Ramos (cell line): Measurements from ENCODE around the gene ZFHX3.

Source experiments
- in situ Hi-C: fragments of 300-500 bp; cut with MboI; formaldehyde crosslinking; loops from one replicate; pipeline ENCODE4 v1.14.3; 2022; ENCODE audit warnings: low sequenced_read_pairs; ENCODE audit not compliant: unreplicated experiment

Gene ZFHX3

GRCh38 chr16:72818236-72818845 is 229.6 kb downstream of the ZFHX3 start:
- in situ Hi-C loops, result no loop called here

GRCh38 chr16:72815348-72816318 is 232.3 kb downstream of the ZFHX3 start:
- in situ Hi-C loops, result no loop called here

DNA sequence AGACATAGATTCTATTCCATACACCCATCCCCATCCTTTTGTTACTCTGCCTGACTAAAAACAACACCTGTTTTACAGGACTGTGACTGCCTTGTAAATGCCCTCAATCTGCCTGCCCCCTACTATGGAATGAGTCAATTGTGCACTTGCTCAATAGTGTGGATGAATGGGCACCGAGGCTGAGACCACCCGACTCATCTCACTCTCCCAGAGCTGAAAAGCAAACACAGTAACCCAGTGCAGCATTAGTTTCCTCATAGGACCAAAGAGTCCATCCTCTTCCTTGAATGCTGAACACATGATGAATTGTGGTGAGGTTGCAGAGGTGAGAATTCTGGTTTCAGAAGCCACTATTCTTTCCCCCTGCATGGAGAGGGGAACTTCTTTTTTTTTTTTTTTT is 233.7 kb downstream of the ZFHX3 start:
- in situ Hi-C loops, result no loop called here

- in situ Hi-C loops, result no loop called here
These were observed 235.3 kb downstream of the ZFHX3 start for GRCh38 chr16:72812672-72813071.

DNA sequence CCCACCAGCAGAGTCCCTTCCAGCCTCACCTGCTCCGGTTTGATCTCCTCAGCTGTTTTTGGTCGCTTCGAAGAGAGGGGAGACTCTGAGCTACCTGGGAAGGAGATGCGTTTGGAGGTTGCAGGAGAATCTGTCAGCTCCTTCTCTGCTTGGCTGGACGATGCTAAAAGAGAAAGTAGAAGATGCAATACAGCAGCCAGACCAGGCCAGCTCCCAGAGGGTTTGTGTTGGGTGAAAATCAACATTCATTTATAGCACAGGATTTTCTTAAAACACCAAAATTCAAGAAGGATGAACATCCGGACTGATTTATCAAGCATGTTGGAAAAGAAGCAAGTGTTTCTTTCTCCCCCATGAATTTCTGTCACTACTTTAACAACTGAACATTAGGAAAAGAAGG is 236.1 kb downstream of the ZFHX3 start:
- in situ Hi-C loops, result no loop called here

DNA sequence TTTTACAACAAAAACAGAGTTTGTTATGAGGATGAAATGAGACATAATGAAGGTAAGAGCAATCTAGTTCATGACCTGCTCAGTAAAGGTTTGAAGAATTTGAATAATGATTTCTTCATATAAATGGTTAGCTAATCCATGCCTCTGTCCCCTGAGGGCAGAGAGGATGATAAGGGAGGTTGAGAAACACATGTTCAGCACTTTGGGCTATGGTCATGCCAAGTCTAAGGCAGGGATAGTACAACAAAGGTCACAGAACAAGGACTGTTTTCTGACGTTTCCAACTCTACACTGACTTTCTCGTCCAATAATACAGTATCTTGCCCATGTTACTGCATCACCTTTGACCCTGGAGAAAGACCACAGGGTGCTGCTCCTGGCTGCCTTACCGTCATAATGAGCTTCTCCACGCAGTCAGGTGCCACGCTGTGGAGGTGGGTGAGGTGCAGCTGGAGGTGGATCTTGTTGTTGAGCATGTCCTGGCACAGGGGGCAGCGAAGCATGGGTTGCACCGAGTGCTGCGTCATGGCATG is 236.7 kb downstream of the ZFHX3 start:
- in situ Hi-C loops, result no loop called here

GRCh38 chr16:72810480-72810879 is 237.4 kb downstream of the ZFHX3 start:
- in situ Hi-C loops, result no loop called here

DNA sequence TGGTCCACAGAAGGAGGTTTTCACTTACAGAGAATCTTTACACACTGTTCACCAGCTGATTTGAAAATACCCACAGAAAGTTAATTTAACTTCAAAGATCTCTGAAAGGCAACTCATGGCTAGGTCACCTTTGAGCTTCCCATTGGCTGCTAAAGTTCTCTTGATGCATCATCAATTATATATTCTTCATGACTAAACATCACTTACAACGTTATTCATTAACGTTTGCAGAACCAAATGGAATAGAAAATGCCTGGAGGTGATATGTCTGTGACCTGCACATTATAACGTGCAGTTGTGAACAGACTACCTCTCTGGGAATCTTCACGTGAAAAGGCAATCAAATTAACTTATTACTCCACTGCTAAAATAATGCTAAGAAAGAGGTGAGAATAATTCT is 238.5 kb downstream of the ZFHX3 start:
- in situ Hi-C loops, result no loop called here

- in situ Hi-C loops, result no loop called here
These were observed 239.2 kb downstream of the ZFHX3 start for GRCh38 chr16:72808754-72809153.

DNA sequence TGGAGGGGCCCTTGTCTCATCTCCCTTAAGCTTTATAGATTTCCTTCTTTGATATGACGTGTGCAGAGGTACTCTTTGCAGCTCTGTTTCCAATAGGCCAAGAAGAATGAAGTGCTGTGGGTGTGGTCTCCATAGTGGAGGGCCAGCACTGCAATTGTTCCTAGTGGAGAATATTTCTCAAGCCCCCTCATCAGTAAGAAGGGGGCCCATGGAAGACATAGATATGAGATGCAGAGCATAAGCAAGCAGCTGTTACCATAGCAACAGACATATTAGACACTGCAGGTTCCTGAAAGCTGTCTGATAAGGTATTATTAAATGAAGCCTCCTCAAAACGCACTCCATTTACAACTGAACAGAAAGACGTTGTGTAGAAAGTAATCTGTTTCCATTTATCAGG is 240.7 kb downstream of the ZFHX3 start:
- in situ Hi-C loops, result no loop called here

DNA sequence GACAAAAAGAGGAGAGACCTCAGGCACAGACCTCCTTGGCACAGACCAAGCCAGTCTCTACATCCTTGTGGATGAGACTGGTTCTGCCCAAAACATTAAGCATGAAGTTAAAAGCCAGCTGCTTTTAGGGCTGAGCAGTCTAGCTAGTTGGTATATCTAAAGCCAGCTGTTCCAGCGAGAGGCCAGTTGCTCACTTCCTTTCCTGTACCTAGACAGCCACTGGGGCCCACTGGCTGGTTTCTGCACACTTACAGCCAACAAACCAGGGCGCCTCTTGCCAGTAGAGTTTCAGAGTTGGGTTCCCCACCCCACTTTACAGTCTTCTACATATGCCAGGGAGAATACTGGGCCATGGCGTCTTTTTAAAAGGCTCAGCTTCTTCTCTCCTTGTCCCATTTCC is 242.4 kb downstream of the ZFHX3 start:
- in situ Hi-C loops, result no loop called here

GRCh38 chr16:72800524-72801161 is 247.3 kb downstream of the ZFHX3 start:
- in situ Hi-C loops, result no loop called here

- in situ Hi-C loops, result no loop called here
These were observed 249.7 kb downstream of the ZFHX3 start for GRCh38 chr16:72798264-72798663.

DNA sequence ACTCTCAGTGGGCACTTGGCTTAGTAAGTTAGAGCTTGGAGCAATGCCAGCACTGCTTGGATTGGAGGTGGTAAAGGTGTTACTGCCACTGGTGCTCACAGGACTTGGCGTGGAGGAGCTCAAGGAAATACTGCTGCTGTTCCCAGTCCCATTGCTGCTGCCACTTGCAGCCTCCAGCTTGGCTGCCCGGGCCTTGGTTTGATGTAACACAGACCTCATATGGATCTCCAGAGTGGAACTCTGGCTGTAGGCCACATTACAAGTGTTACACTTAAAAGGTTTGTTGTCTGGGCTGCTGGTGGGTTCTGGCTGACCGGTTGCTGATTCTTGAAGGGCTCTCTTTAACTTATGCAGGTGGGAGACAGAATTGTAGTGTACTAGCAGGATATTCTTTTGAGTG is 250.3 kb downstream of the ZFHX3 start:
- in situ Hi-C loops, result no loop called here

DNA sequence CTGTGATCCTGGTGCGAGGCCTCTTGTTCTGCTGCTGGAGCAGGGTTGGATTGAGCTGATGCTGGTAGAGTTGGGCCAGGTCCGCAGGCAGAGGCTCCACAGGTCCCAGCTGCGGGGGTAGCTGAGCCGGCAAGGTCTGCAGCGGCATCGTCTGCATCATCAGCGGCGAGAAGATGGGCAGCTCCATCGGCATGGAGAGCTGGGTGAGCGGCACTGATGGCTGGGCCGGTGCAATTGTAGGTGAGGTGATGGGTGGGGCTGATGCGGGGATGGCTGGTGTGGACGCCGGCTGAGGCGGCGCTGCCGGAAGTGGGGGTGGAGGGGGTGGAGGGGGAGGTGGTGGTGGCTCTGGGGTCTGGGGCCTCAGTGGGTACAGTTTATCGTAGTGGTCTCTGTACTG is 251.7 kb downstream of the ZFHX3 start:
- in situ Hi-C loops, result no loop called here

GRCh38 chr16:72794986-72795385 is 252.9 kb downstream of the ZFHX3 start:
- in situ Hi-C loops, result no loop called here

DNA sequence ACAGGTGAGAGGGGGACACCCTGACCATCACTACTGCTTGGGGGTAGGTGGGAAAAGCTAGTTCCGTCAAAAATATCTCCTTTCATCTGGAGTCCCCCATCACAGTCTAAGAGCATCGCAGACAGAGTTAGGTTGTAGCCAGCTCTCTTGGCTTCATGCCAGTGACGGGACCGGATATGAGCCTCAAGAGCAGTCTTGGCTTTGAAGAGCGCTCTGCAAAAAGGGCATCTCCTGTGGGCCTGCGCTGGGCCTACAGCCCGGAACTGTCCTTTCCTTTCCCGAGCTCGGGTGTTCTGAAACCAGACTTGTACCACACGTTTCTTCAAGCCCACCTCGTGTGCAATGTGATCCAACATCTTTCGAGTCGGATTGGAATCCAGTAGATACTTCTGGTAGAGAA is 253.6 kb downstream of the ZFHX3 start:
- in situ Hi-C loops, result no loop called here

DNA sequence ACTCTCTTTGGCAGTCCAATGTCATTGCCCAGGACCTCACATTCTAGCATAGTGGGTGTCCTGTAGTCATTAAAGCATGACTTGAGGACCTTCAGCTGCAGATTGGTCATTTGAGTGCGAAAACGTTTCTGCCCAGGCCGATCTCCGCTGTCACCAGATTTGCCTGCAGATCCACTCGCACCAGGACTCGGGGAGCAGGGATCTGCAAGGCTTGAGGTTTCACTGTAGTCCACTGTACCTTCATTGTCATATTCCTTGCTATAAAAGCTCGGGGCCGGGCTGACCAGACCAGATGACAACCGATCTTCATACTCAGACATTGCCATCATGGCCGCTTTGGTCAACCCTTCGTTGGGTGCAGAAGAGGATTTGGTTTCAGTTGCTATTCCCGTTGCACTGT is 254.2 kb downstream of the ZFHX3 start:
- in situ Hi-C loops, result no loop called here

GRCh38 chr16:72793017-72793416 is 254.9 kb downstream of the ZFHX3 start:
- in situ Hi-C loops, result no loop called here

DNA sequence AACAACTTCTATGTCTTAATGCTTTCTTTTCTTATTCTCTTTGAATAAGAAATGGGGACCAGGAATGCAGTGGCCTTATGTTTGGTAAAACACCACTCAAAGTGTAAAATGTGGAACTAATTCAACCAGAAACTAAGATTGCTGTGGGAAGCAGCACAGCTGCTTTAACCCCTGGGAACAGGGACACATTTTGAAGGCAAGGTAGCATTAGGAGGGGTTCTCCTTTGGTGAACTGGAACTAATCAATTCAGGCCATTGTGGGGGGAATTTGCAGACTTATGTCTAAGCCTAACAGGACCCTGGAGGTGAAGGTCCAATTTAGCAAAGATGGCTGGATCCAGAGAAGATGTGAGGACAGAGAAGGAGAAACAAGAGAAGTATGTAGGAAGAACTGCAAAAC is 256.1 kb downstream of the ZFHX3 start:
- in situ Hi-C loops, result no loop called here

- in situ Hi-C loops, result no loop called here
These were observed 258.0 kb downstream of the ZFHX3 start for GRCh38 chr16:72789921-72790320.
